ENCODE measurements around the gene OTC.

GRCh38 chrX:38311743-38312142 is 40.7 kb upstream of the OTC start:
- TF ChIP-seq CTCF (IDR thresholded peaks at IDR 0.05) (no peak), POLR2AphosphoS5 (IDR thresholded peaks at IDR 0.05; ENCODE audit: insufficient read depth in 1 of 2, low read depth in 1 of 2) (no peak), POLR2A (IDR thresholded peaks at IDR 0.05) (no peak)

Measured in vagina (tissue), 2 donors.